ENCODE measurements around the gene KDM5C. TPM values are rescaled to one million over a fixed set of nuclear protein-coding genes. Genes with fewer than 3 reads are reported as not detected.
"Not testable (repeated sequence)": the region's sequence is repeated elsewhere in the genome, so short reads cannot be mapped to it uniquely, and the experiment has no call there.

Gene KDM5C
- total and polyA plus RNA-seq, 11 donors = 23.8 to 67.2 (median 34.3) TPM

- Histone ChIP-seq H3K27me3 (no peaks in the 10 kb centered on the region), H3K4me3 (no peak overlapping the region), H3K9me3 (no peaks in the 10 kb centered on the region), H3K4me1 (no peaks in the 10 kb centered on the region), H3K36me3 (peaks cover 0 to 13% (median 0%) of the 10 kb centered on the region in 9 donors), H3K27ac (no peak overlapping the region)
- TF ChIP-seq CTCF (IDR thresholded peaks at IDR 0.05) = no peak
- no peak for TF ChIP-seq POLR2A (IDR thresholded peaks at IDR 0.05)
- intact Hi-C loops (cut with DNase I) = no loop called here
- 72 to 76% (median 74%) methylated on average over 2 of the region's 2 CpGs for WGBS, 4 donors
- no peak for DNase-seq
- ATAC-seq = no peak
Measured at GRCh38 chrX:53186351-53186750, 38.7 kb downstream of the KDM5C start.

GRCh38 chrX:53184836-53185235 lies 40.2 kb downstream of the KDM5C start:
- no peak overlapping the region for H3K27ac ChIP-seq
- intact Hi-C loops (cut with DNase I) = no loop called here
- H3K27me3 ChIP-seq = no peaks in the 10 kb centered on the region
- ATAC-seq (no peak), DNase-seq (no peak)
- 82 to 93% (median 84%) methylated on average over 2 of the region's 2 CpGs for WGBS, 4 donors
- H3K4me3 ChIP-seq = no peak overlapping the region
- H3K36me3 ChIP-seq = peaks cover 0 to 4% (median 0%) of the 10 kb centered on the region in 9 donors
- TF ChIP-seq CTCF (IDR thresholded peaks at IDR 0.05) (no peak), POLR2A (IDR thresholded peaks at IDR 0.05) (no peak)
- no peaks in the 10 kb centered on the region for H3K9me3 ChIP-seq
- no peaks in the 10 kb centered on the region for H3K4me1 ChIP-seq

- WGBS, 4 donors = 94 to 98% (median 95%) methylated on average over 7 of the region's 7 CpGs
- H3K27me3 ChIP-seq = no peaks in the 10 kb centered on the region
- H3K36me3 ChIP-seq = peaks cover 0 to 14% (median 0%) of the 10 kb centered on the region in 9 donors
- no peak for TF ChIP-seq POLR2A (IDR thresholded peaks at IDR 0.05)
- no peak for TF ChIP-seq CTCF (IDR thresholded peaks at IDR 0.05)
- DNase-seq (no peak), ATAC-seq (no peak)
- no peak overlapping the region for H3K4me3 ChIP-seq
- no peaks in the 10 kb centered on the region for H3K4me1 ChIP-seq
- H3K9me3 ChIP-seq = peaks cover 0 to 6% (median 0%) of the 10 kb centered on the region in 12 donors
- intact Hi-C loops (cut with DNase I) = no loop called here
- H3K27ac ChIP-seq = no peak overlapping the region
Measured at GRCh38 chrX:53171356-53171755, 53.7 kb downstream of the KDM5C start.

GRCh38 chrX:53166103-53166502 lies 58.9 kb downstream of the KDM5C start:
- TF ChIP-seq POLR2A (IDR thresholded peaks at IDR 0.05) = no peak
- TF ChIP-seq CTCF (IDR thresholded peaks at IDR 0.05) = no peak
- peaks cover 0 to 9% (median 0%) of the 10 kb centered on the region in 9 donors for H3K36me3 ChIP-seq
- intact Hi-C loops (cut with DNase I) = no loop called here
- 66 to 82% (median 76%) methylated on average over 3 of the region's 3 CpGs for WGBS, 4 donors
- no peak overlapping the region for H3K27ac ChIP-seq
- ATAC-seq (no peak), DNase-seq (no peak)
- peaks cover 0 to 5% (median 0%) of the 10 kb centered on the region in 9 donors for H3K27me3 ChIP-seq
- H3K9me3 ChIP-seq = no peaks in the 10 kb centered on the region
- H3K4me3 ChIP-seq = no peak overlapping the region
- H3K4me1 ChIP-seq = no peaks in the 10 kb centered on the region

GRCh38 chrX:53164566-53164965 lies 60.4 kb downstream of the KDM5C start:
- H3K27ac ChIP-seq; H3K36me3 ChIP-seq; ATAC-seq; H3K27me3 ChIP-seq; H3K4me1 ChIP-seq; H3K9me3 ChIP-seq; H3K4me3 ChIP-seq; DNase-seq; intact Hi-C loops (cut with DNase I): not testable (repeated sequence)
- 72 to 77% (median 73%) methylated on average over 6 of the region's 6 CpGs for WGBS, 4 donors

Data from heart left ventricle (tissue), 16 donors.